GM04503 (cell line): Measurements from ENCODE around the gene POTEM.
"Not testable (repeated sequence)": the region's sequence is repeated elsewhere in the genome, so short reads cannot be mapped to it uniquely, and the experiment has no call there.

Experiments used
- DNase-seq: peaks from one replicate; pipeline ENCODE4 v3.0.0-alpha.2; 2012; ENCODE audit warnings: low read depth

The POTEM gene

GRCh38 chr14:19038060-19038664 is 70.9 kb downstream of the POTEM start:
- DNase-seq: not testable (repeated sequence)

DNA sequence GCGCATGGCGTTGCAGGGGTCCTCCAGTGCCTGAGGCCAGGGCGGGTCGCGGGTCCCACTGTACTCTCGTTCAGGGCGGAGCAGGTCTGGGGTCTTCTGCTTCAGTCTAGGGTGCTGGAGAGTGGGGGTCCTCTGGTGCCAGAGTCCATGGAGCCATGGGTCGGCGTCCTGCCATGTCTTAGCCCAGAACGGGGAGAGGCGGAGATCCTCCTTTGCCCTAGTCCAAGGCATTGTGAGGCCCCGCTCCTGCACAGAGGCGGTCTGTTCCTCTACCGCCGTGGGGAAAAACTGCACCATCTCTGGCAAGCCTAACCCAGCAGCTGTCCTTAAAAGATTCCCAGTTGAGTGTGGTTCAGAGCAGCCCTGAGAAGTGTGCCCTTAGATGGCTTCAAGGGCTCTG is 71.6 kb downstream of the POTEM start:
- DNase-seq: not testable (repeated sequence)

- not testable (repeated sequence) for DNase-seq
Observed at GRCh38 chr14:19043384-19043783, 76.2 kb downstream of the POTEM start.
